Astrocyte of the cerebellum (primary cell): Measurements from ENCODE around the gene ERVW-1.
"Not testable (repeated sequence)": the region's sequence is repeated elsewhere in the genome, so short reads cannot be mapped to it uniquely, and the experiment has no call there.

Experiments used
- DNase-seq: peaks from one replicate; pipeline ENCODE4 v3.0.0-alpha.2; 2011; ENCODE audit warnings: low read depth
- H3K4me3 ChIP-seq: 2 replicates; pipeline ENCODE4 v1.5.1; 2011; ENCODE audit warnings: mild to moderate bottlenecking, low read depth, low read length, moderate library complexity
- in situ Hi-C: cut with HindIII; loops from 2 replicates; pipeline ENCODE4 v1.10.0; 2017; ENCODE audit warnings: low sequenced_read_pairs
- TF ChIP-seq, protein P1 (sequence below): IDR thresholded peaks from 2 replicates; pipeline ENCODE4 v1.5.1; 2012; ENCODE audit warnings: low read length, low read depth, moderate library complexity, mild to moderate bottlenecking; ENCODE audit errors: missing control alignments

Gene ERVW-1

DNA sequence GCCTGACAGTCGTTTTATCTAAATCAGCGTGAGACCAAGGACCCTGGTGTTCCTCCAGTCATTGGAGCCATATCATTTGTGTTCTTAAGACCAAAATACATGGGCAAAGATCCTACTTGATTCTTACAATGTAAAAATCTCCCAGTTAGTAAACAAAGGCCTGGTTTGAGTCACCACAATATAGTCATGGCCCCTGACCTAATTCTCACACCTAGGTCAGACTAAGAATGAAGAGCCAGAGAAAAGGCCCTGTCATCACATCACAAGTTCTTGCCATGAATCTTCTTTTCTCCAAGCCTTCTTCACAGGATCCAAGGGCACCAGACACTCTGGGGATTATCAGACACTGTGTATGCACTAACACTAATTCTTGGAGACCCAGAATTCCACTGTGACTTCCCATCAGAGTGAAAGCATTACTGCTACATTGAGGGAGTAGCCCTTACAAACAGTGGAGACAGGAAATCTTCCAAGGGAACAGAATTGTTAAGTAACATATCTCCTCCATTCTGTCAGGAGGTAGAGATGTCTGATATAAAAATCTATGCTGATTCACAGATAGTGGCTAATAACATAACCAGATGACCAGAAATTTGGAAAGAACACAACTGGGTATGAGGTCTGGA lies 7.6 kb upstream of the ERVW-1 start:
- in situ Hi-C loops: no loop called here

DNA sequence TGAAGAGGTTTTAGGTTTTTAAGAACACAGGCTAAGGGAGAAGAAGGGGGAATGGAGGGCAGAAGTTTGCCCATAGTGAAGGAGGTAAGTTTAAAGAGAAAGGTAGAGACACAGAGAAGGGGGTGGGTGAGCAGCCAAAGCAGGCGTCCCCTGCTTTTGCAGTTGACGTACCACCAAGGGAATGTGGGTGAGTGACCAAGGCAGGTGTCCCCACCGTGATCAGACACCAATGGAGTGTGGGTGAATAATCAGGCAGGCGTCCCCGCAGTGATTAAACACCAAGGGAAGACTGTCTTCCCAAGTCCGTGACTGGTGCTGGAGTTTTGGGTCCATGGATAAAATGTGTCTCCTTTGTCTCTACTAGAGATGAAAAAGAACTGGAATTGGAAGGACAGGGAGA lies 6.5 kb upstream of the ERVW-1 start:
- H3K4me3 ChIP-seq, in situ Hi-C loops, DNase-seq: not testable (repeated sequence)

More for the DNA sequence above, 7.6 kb upstream of the ERVW-1 start:
- DNase-seq: no peak
- no peak overlapping the region for H3K4me3 ChIP-seq
- TF ChIP-seq, protein P1, sequence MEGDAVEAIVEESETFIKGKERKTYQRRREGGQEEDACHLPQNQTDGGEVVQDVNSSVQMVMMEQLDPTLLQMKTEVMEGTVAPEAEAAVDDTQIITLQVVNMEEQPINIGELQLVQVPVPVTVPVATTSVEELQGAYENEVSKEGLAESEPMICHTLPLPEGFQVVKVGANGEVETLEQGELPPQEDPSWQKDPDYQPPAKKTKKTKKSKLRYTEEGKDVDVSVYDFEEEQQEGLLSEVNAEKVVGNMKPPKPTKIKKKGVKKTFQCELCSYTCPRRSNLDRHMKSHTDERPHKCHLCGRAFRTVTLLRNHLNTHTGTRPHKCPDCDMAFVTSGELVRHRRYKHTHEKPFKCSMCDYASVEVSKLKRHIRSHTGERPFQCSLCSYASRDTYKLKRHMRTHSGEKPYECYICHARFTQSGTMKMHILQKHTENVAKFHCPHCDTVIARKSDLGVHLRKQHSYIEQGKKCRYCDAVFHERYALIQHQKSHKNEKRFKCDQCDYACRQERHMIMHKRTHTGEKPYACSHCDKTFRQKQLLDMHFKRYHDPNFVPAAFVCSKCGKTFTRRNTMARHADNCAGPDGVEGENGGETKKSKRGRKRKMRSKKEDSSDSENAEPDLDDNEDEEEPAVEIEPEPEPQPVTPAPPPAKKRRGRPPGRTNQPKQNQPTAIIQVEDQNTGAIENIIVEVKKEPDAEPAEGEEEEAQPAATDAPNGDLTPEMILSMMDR: no peak

DNA sequence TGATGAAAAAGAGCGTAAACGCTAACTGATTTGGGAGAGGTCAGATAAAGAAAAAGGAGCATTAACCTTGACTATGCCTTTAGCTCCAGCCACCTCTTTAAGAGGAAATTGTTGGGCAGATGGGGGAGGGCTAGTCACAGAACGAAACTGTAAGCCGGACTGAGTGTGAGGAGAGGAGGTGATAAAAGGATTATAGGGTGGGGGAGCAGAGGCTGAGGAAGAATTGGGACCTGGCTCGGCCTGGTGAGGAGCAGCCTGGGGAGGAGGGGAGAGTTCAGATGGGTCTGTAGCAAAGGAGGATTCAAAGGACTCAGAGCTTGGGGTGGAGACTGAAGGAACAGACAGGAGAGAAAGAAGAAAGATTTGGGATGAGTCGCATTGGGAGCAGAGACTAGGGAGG lies 5.9 kb upstream of the ERVW-1 start:
- DNase-seq, in situ Hi-C loops, H3K4me3 ChIP-seq: not testable (repeated sequence)

DNA sequence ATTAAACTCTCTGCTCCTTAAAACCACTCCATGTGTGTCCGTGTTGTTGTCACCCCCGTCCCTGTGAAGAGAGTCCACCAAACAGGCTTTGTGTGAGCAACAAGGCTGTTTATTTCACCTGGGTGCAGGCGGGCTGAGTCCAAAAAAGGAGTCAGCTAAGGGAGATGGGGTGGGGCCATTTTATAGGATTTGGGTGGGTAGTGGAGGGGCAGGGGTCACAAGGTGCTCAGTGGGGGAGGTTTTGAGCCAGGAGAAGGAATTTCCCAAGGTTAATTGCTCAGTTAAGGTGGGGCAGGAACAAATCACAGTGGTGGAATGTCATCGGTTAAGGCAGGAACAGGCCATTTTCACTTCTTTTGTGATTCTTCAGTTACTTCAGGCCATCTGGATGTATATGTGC lies 1.4 kb upstream of the ERVW-1 start:
- H3K4me3 ChIP-seq, DNase-seq, in situ Hi-C loops: not testable (repeated sequence)

DNA sequence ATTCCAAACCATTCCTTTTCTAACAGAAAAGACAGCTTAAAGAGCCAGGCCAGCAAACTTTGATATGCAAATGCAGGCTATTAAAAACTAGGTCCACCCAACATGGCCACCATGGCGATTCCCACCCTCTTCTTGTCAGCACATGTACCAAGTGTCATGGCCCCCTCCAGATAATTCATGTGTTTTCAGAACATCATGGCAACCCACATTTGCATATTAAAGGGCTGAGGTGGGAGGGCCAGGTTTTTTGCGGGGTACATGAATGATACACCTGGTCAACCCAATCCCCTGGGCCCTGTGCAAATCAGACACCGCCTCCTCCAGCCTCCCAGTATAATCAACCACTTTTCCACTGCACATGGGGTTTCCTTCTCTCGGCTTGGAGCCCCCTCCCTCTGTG lies 965 bp upstream of the ERVW-1 start:
- no peak for DNase-seq
- in situ Hi-C loops: no loop called here
- TF ChIP-seq, protein P1: no peak
- H3K4me3 ChIP-seq: no peak overlapping the region

DNA sequence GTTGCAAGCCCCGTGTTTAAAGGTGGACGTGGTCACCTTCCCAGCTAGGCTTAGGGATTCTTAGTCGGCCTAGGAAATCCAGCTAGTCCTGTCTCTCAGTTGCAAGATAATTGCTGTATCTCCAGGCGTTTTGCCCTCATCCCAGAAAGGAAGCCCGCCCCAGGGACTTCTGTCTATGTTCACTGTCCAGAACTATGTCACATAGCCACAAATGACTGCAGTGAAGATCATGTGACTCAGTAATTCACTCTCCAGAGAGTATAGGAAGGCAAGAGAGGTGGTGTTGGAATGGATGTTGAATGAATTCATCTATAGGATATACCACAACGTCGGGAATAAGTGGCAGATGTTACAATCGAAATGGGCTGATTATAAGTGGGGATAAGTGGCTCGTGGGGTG lies 349 bp upstream of the ERVW-1 start:
- DNase-seq: no peak
- H3K4me3 ChIP-seq: no peak overlapping the region
- in situ Hi-C loops: no loop called here
- TF ChIP-seq, protein P1: no peak

DNA sequence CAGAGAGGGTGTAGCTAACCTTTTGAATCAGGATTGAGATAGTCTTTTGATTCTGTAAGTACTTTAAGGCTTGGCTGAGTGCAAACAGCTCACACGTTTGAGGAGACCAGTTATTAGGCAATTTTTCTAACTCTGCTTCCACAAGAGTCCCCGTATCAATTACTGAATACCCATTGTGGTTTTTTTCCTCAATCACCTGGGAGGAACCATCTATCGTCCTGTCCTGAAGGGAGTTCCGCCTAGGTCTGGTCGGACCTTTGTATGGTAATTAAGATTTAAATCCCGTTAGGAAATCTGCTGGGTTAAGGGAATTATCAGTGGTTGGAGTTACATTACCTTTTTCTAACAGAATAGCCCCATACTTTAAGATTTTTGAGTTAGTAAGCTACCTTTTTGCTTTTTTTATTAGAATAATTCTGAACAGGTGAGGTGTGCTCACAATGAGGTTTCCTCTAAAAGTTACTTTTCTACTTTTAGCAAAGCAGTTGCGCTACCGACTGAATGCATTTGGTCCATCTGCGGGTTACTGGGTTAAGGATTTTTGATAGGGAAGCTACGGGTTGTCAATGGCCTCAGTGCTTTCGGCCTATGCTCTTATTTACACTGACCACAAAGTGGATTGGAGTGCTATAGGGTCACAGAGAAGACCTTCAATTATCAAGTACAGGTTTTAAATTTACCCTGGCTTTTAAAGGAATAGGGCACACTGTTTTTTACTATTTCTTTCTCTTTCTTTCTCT lies 1.7 kb downstream of the ERVW-1 start:
- H3K4me3 ChIP-seq, in situ Hi-C loops, DNase-seq: not testable (repeated sequence)

DNA sequence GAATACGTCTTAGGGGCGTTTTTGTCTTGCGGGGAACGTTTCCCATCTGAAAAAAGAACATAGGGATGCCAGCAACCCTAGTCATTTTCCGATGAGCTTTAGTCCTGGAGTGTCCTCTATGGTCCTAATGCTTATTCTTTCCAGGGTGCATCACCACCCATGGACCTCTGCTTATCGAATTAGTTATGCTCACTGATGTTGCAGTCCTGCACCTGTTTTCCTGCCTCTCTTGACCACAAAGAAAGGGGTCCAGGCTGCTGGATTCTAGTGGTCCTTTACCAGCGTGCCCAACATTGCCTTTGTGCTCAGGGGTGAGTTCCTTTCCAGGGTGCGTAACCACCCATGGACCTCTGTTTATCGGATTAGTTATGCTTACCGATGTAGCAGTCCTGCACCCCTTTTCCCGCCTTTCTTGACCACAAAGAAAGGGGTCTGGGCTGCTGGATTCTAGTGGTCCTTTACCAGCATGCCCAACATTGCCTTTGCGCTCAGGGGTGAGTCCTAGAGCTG lies 2.4 kb downstream of the ERVW-1 start:
- DNase-seq, in situ Hi-C loops, H3K4me3 ChIP-seq: not testable (repeated sequence)

DNA sequence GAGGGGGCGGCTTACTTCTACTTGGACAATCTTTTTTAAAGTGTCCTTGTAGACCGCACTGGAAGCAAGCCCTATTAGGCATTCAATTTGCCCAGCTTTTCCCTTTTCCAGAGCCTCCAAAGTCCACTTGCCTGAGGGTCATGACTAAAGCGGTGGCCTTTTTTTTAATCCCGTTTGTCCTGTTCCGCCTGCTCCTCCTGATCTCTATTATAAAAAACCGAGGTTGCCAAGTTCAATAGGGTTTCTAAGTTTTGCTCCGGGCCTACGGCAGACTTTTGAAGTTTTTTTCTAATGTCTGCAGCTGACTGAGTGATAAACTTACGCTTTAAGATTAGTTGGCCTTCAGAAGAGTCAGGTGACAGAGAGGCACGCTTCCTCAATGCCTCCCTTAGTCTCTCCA lies 3.8 kb downstream of the ERVW-1 start:
- H3K4me3 ChIP-seq, in situ Hi-C loops, DNase-seq: not testable (repeated sequence)

DNA sequence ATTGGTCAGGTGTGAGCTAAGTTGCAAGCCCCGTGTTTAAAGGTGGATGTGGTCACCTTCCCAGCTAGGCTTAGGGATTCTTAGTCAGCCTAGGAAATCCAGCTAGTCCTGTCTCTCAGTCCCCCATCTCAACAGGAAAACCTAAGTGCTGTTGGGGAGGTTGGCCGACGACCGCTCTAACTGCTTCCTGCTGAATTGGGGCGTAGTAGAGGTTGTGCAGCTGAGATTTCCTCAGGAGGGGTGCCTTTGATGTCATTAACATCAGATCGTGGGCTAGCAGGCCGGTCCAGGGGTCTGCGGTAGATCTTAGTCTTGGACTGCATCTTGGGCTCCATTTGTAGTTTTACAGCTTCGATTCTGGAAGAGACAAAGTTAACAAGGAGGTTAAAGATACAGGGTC lies 9.2 kb downstream of the ERVW-1 start:
- H3K4me3 ChIP-seq, DNase-seq, in situ Hi-C loops: not testable (repeated sequence)
